ENCODE measurements around the gene PROB1.
"Not testable (repeated sequence)": the region's sequence is repeated elsewhere in the genome, so short reads cannot be mapped to it uniquely, and the experiment has no call there.

Gene PROB1, protein sequence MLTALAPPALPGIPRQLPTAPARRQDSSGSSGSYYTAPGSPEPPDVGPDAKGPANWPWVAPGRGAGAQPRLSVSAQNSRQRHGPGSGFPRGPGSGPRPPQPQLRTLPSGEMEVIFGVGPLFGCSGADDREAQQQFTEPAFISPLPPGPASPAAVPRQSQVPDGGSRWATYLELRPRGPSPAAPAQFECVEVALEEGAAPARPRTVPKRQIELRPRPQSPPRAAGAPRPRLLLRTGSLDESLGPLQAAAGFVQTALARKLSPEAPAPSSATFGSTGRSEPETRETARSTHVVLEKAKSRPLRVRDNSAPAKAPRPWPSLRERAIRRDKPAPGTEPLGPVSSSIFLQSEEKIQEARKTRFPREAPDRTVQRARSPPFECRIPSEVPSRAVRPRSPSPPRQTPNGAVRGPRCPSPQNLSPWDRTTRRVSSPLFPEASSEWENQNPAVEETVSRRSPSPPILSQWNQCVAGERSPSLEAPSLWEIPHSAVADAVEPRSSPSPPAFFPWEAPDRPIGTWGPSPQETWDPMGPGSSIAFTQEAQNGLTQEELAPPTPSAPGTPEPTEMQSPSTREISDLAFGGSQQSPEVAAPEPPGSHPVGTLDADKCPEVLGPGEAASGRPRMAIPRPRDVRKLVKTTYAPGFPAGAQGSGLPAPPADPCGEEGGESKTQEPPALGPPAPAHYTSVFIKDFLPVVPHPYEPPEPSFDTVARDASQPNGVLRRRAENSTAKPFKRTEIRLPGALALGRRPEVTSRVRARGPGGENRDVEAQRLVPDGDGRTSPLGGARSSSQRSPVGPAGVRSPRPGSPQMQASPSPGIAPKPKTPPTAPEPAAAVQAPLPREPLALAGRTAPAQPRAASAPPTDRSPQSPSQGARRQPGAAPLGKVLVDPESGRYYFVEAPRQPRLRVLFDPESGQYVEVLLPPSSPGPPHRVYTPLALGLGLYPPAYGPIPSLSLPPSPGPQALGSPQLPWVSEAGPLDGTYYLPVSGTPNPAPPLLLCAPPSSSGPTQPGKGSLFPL

DNA sequence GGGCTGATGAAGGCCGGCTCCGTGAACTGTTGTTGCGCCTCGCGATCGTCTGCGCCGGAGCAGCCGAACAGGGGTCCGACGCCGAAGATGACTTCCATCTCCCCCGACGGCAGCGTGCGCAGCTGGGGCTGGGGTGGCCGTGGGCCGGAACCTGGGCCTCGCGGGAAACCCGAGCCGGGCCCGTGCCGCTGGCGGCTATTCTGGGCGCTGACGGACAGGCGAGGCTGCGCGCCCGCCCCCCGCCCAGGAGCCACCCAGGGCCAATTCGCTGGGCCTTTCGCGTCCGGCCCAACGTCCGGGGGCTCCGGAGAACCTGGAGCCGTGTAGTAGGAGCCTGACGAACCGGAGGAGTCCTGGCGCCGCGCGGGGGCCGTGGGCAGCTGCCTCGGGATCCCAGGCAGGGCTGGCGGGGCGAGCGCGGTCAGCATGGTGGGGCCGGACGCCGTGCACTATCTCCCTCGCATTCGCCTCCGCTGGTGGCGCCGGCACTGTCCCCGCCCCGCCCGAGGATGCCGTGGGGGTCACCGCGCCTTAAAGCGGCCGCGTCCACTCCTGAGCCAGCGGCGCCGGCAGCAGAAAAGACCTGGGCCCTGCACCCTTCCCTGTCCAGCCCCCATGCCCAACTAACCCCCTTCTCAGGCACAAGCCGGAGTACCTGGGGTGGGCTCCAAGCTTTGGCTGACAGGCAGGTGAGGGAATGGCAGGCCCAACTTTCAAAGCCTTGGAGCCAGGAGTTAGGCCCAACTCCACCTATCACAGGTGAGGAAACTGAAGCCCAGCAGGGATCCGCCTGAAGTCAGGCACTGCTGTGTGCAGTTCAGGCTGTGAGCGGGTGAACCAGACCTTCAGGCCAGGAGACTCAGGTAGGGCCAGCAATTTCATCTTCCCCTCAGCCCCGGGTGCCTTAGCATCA is at the start of gene PROB1:
PROB1 (minus strand) TSS at position 451 of the 913 bp plus-strand sequence; CDS start at position 428, 23 bp downstream.
- no peak for DNase-seq (ENCODE audit: low spot score)

DNA sequence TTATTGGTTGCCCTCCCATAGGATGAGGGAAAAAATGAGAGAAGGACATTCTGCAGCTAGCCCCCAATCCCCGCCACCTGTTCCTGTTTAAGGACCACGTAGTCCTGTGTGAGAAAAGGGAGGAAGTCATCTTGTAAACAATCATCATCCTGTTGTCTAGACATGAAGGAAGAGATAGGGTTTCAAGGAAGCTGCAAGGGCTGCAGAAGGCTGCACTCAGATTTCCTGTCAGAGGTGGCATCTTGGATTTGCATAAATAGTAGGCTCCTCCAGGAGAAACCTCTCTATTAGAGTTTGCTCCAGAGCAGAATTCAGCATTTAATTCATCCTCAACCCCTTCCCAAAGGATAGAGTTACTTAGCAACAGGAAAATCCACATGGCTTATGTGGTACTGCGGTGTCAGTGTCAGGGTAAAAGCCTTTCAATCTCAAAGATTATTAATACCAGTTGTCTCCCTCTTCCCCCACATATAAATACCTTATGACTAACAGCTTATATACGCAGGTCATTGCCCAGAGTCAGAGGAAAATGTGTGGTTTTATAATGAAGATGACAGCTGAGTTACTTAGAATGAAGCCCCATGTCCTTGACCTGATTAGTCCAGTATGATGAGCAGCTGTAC is 49.0 kb upstream of the PROB1 start:
- DNase-seq (ENCODE audit: low spot score): no peak

DNA sequence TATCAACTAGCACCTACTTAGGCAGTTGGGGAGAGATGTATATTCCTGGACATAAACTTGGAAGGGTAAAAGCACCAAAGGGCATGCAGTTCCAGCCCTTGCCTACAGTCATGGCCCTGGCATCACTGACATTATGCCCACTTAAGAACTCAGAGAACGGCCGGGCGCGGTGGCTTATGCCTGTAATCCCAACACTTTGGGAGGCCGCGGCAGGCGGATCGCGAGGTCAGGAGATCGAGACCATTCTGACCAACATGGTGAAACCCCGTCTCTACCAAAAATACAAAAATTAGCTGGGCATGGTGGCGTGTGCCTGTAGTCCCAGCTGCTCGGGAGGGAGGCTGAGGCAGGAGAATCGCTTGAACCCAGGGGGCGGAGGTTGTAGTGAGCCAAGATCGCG is 45.5 kb upstream of the PROB1 start:
- not testable (repeated sequence) for DNase-seq (ENCODE audit: low spot score)

DNA sequence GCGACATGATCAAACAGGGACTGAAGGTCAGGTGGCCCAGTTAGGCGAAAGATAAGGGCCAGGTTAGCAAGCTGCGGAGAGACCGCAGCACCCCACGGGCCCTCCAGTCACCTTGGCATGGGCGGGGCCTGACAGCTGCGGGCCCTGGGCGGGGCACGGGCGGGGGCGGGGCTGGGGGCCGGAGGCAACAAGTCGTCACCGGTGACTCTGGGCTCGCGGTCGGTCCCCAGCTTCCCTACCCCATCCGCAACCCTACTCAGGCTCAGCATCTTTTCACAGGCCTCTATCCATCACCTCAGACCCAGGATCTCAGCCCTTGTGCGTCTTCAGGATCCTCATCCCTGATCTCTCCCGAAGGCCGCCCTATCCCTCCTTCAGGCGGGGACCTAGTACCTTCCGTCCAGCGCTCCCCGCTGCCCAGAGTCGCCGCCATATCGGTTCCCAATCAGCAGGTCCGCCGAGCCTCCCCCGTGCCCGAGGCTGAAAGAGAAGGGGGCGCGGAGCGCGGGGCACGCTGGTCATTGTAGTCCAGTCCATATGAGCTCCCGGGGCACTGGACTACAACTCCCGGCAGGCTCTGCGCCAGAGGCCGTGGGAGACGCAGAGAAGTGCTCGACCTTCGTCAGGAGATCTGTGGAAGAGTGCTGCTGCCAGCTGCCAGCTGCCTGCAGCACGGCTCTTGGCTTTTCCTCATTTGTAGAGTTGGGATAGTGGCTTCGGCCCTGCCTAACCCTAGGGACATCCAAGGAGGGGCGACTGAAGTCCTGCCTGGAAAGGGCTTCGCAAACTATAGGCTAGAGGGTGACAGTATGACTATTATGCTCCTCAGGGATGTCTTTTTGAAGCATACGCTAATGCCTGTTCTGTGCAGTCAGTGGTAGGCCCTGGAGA is 44.4 kb upstream of the PROB1 start, which contains the start of gene DNAJC18:
DNAJC18 (minus strand) TSS at position 513 of the 891 bp plus-strand sequence; CDS start at position 433, 80 bp downstream.
- peak; percentile 97 for DNase-seq (ENCODE audit: low spot score)

DNA sequence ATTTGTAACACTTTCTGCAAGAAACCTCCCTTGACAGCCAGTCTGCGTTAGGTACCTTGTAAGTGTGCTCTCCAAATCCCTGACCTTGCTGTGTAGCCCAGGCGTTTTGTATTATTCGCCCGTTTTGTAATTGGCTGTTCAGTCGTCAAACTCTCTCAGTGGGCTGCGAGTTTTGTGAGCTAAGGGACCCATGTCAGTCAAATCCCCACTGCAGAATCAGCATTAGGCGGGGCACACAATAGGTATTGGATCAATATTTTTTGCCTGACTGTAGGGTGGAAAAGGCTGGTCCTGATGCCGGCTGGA is 43.8 kb upstream of the PROB1 start:
- no peak for DNase-seq (ENCODE audit: low spot score)

DNA sequence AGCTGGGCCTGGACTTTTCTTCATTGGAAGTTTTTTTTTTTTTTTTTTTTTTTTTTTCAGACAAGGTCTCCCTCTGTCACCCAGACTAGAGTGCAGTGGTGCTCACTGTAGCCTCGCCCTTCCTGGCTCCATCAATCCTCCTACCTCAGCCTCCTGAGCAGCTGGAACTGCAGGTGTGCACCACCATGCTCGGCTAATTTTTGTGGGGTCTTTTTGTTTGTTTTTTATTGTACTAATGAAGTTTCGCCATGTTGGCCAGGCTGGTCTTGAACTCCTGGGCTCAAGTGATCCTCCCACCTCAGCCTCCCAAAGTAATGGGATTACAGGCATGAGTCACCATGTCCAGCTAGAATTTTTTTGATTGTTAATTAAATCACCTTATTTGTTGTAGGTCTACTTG is 40.8 kb upstream of the PROB1 start:
- no peak for DNase-seq (ENCODE audit: low spot score)

DNA sequence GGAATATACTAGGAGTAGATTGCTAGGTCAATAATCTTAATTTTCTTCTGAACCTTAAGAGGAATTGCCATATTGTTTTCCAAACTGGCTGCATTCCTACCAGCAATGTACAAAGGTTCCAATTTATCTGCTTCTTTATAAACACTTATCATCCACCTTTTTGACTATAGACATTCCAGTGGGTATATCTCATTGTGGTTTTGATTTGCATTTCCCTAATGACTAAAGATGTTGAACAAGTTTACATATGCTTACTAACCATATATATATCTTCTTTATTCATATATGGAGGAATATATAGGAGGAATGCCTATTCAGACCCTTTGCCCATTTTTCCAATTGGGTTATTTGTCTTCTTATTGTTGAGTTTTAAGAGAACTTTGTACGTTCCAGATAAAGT is 36.8 kb upstream of the PROB1 start:
- no peak for DNase-seq (ENCODE audit: low spot score)

DNA sequence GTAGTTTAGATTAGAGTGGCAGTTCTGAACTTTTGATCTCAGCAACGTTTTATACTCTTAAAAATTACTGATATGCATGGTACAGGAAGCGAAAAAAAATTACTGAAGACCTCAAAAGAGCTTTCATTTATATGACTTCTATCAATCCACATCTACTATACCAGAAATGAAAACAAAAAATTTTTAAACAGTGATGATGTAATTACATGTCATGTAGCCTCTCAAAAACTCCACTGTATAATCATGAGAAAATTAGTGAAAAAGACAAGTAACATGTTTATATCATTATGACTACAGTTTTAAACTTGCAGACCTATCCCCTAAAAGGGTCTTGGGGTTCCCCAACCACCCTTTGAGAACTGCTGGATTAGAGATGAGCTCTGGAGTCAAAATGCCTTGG is 35.1 kb upstream of the PROB1 start:
- no peak for DNase-seq (ENCODE audit: low spot score)

DNA sequence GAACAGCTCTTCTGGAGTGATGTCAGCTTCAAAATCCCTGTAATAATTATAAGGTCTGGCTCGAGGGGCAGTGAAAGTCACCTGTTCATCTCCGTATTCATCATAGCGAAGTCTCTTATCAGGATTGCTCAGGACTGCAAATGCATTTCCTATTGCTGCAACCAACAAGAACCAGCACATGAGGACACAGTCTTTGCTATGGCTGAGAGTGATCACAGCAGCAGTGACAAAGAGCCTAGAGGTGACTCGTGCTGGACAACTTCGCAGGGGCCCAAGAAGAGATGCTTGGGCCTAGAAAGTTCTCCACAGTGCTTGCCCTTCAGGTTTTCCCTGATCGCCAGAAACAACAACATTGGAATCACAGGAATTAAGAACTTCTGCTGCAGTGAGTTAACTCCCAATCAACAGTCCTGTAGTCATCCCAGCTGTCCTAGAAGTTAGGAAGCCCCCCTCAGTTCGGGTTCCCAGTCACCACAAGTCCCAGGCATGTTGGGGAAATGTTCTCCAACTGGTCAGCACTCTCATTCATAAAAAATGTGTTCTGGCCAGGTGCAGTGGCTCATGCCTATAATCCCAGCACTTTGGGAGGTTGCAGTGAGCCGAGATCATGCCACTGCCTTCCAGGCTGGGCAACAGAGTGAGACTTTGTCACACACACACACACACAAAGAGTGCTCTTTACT is 31.4 kb upstream of the PROB1 start:
- DNase-seq (ENCODE audit: low spot score): no peak

DNA sequence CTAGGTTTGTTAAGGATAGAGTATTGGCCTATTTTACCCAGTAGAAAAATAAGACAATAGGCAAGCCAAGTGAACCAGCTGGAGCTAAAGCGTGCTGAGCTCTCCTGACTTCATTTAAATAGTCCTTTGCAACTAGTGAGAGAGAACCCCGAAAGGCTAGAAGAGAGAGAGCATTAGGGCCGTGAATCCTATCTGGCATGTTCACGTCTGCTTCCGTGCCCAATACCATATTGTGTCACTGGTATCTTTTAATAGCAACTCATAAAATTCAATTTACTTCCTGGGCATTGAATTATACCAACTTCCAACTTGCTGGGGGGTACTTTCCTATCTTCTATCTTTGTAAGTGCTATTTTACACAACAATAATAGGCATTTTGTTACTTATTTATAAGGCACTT is 30.6 kb upstream of the PROB1 start:
- no peak for DNase-seq (ENCODE audit: low spot score)

DNA sequence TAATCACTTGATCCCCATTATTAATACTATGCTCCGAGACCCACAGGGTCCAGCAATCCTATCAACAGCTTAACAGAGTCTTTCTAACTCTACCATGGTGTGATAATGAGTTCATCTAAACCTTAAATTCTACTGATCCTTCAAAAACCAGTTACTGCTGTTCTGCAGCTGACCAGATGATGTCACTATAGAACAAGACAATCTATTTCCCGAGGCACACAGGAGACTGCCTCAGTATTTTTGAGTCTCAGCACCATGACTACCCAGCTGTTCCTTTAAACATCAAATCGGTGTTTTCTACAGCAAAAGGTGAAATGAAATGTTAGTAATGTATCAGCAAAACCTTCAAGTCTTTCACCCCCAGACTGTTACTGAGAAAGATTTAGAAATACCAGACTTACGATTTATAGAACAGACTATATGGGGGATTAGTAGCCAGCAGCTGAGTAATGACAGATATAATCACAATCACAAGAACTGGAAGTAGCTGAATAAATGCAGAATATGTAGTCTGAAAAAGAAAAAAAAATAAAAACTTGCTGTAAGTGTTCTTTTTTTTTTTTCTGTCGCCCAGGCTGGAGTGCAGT is 27.5 kb upstream of the PROB1 start:
- peak; percentile 83 for DNase-seq (ENCODE audit: low spot score)

DNA sequence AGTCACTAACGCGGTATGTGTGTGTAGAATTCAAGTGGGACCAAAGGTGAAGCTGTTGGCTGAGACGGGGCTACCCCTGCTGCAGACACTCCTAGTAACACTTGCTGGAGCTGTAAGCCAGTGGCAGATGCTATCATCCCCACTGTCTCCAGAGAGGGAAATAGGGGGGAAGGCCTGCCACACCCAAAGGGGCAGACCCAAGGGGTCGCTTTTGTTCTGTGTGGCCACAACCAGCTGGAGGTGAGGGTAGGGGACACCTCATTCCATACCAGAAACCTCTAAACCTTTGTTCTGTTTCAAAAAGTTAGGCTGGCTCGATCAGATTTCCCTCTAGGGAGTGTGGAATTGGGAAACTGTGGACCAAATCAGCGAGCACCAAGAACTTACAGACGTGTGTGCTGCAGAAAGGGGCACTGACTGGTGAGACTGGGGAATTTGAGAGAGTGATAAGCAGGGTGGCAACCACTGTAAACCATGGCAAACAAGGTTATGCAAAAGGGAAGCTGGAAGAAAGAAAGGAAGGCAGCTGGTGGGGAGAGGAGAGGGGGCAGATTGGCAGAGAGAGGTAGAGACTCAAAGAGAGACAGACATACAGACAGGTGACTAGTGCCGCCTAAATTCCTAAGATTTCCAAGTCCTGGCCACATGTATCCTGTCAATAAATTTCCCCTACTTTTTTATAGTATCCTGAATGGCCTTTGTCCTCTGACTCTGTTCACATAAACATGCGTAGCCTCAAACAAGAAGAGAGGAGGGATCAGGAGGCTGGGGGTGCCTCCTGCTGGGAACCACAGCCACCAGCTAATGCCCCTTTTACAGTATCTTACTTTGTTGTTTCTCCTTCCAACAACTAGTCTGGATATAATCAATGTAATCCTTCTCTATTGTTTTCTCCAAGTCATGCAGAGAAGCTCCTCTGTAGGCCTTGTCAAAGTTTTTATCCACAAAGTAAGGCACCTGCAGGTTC is 24.6 kb upstream of the PROB1 start:
- DNase-seq (ENCODE audit: low spot score): no peak

DNA sequence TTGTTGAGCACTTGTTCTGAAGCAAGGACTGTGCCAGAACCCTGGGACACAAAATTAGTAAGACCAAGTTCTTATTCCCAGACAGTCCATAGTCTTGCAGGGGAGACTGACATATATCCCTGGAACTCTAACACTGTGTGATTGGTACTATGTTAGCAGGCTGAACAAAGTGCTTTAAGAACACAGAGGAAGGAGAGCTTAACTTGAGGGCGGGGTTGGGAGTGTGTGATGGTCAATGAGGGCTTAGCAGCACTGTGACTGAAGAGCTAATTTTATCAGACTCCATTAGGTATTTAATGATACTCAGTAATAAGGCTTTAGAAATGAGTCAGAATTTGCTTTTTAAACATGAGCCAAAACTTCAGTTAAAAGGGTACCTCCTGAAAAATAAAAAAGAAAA is 23.9 kb upstream of the PROB1 start:
- no peak for DNase-seq (ENCODE audit: low spot score)

DNA sequence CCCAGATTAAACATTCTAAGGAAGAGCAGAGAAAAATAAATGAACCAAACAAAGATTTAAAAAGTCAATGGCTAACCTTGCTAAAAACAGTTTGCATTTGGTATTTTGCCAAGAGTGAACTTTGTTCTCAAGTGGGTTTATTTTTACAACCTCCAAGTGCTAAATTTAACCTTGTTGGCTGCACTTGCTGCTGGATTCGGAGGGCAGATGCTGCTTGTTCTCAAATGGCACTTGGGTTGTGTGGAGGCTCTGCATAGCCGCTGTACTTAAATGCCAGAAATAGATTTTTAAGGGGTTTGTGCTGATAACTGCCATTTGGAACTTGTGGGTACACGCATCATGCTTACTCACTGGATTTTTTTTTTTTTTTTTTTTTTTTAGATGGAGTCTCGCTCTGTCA is 22.3 kb upstream of the PROB1 start:
- DNase-seq (ENCODE audit: low spot score): peak; percentile 75

DNA sequence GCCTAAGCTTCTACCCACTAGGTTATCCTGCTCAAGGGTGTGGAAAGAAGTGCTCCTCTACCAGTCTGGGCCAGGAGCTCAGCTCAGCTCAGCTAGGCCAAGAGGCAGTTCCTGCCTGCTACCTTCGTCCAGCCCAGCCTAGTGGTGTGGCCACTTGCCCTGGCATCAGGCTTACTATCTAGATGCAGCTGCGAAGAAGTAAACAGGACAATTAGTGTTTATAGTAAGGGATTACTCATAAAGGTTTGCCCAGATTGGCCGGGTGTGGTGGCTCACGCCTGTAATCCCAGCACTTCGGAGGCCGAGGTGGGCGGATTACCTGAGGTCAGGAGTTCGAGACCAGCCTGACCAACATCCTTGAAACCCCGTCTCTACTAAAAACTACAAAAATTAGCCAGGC is 21.7 kb upstream of the PROB1 start:
- DNase-seq (ENCODE audit: low spot score): no peak

DNA sequence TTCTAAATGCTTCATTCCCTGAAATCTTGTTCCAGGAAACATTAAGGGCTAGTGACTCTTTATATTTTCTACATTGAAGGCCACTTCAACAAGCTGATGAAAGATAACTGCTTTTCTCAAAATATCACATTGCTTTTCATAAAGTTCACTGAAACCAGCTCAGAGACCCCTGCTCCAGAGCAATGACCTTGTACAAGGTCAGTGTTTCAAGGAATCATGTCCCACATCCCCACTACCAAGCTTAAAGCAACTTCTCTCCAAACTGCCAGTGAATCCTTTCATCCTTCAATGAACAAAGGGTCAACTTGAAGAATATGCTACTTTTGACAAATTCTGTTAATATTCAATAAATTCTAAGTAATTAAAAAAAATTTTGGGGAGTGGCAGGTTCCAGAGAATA is 21.0 kb upstream of the PROB1 start:
- no peak for DNase-seq (ENCODE audit: low spot score)

DNA sequence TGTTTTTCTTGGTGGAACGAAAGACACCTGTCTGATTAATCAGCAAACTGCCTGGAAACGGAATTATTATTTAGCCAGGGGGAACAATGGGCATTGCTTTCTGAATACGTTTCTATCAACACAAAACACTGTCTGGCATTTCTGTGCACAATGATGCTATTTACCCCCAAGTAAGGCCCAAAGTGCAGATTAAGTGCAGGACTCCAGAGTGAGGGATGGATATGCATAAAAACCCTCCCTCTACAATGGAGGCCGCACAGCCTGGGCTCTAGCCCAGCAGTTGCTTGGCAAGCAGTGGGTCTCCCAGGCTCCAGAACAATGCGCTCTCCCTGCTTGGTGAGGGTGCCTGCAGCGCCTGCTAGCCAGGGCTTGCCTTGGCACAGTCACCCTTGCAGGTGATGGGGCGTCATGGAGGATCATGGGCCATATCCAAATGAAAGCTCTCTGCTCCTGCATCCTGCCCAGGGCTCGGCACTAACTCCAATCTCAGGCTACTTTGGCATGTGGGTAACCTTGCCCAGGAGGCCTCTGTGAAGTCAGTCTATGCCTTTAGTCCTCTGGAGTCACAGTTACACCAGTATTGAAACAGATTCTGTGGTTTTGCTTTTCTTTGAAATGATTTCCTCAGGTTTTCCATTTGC is 20.4 kb upstream of the PROB1 start:
- peak; percentile 94 for DNase-seq (ENCODE audit: low spot score)
